ENCODE data around the gene TPRA1.

DNA sequence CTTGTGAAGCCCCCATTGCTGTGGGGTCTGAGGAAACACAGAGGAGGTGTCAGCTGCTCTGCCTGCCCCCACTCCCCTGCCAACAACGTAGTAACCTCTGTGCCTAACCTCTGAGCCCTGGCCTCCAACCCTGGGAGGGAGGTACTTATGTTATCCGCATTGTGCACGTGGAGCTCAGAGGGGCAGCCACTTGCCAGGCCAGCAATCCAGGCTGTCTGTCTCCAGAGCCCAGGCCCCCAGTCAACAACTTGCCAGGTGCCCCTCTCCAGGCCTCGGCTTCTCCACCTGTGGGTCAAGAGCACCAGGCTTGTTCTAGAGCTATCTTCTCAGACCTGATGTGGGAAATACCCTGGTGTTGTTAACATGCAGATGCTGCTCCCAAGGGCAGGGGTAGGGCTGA, 2.7 kb downstream of the TPRA1 start:
- TF ChIP-seq, protein P1, sequence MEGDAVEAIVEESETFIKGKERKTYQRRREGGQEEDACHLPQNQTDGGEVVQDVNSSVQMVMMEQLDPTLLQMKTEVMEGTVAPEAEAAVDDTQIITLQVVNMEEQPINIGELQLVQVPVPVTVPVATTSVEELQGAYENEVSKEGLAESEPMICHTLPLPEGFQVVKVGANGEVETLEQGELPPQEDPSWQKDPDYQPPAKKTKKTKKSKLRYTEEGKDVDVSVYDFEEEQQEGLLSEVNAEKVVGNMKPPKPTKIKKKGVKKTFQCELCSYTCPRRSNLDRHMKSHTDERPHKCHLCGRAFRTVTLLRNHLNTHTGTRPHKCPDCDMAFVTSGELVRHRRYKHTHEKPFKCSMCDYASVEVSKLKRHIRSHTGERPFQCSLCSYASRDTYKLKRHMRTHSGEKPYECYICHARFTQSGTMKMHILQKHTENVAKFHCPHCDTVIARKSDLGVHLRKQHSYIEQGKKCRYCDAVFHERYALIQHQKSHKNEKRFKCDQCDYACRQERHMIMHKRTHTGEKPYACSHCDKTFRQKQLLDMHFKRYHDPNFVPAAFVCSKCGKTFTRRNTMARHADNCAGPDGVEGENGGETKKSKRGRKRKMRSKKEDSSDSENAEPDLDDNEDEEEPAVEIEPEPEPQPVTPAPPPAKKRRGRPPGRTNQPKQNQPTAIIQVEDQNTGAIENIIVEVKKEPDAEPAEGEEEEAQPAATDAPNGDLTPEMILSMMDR (IDR thresholded peaks at IDR 0.05 in 8 of 11, conservative IDR thresholded peaks at IDR 0.05 in 3 of 11): no peak
- TF ChIP-seq POLR2A (IDR thresholded peaks at IDR 0.05): no peak
